ENCODE results near the gene TNFRSF6B.

TNFRSF6B gene

DNA sequence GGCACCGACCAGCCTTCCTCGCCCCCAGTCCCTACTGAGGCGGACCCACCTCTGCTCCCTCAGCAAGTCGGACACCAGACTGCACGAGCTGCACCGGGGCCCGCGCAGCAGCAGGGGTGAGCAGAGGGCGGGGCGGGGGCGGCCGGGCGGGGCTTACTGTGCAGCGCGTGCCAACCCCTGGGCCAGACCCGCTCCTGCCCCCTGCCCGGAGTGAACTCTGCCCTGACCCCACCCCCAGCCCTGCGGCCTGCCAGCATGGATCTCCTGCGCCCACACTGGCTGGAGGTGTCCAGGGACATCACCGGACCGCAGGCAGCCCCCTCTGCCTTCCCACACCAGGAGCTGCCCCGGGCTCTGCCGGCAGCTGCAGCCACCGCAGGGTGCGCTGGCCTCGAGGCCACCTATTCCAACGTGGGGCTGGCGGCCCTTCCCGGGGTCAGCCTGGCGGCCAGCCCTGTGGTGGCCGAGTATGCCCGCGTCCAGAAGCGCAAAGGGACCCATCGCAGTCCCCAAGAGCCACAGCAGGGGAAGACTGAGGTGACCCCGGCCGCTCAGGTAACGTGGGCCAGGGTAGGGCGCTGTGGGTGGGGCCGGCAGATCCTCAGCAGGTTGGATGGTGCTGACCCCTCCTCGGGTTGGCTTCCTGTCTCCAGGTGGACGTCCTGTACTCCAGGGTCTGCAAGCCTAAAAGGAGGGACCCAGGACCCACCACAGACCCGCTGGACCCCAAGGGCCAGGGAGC lies 41.7 kb downstream of the TNFRSF6B start:
- no peak for DNase-seq (ENCODE audit: low read depth in 2 of 2)

DNA sequence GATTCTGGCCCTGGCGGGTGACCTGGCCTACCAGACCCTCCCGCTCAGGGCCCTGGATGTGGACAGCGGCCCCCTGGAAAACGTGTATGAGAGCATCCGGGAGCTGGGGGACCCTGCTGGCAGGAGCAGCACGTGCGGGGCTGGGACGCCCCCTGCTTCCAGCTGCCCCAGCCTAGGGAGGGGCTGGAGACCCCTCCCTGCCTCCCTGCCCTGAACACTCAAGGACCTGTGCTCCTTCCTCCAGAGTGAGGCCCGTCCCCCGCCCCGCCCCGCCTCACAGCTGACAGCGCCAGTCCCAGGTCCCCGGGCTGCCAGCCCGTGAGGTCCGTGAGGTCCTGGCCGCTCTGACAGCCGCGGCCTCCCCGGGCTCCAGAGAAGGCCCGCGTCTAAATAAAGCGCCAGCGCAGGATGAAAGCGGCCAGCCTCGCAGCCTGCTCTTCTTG lies 42.3 kb downstream of the TNFRSF6B start:
- DNase-seq (ENCODE audit: low read depth in 2 of 2), result no peak

DNA sequence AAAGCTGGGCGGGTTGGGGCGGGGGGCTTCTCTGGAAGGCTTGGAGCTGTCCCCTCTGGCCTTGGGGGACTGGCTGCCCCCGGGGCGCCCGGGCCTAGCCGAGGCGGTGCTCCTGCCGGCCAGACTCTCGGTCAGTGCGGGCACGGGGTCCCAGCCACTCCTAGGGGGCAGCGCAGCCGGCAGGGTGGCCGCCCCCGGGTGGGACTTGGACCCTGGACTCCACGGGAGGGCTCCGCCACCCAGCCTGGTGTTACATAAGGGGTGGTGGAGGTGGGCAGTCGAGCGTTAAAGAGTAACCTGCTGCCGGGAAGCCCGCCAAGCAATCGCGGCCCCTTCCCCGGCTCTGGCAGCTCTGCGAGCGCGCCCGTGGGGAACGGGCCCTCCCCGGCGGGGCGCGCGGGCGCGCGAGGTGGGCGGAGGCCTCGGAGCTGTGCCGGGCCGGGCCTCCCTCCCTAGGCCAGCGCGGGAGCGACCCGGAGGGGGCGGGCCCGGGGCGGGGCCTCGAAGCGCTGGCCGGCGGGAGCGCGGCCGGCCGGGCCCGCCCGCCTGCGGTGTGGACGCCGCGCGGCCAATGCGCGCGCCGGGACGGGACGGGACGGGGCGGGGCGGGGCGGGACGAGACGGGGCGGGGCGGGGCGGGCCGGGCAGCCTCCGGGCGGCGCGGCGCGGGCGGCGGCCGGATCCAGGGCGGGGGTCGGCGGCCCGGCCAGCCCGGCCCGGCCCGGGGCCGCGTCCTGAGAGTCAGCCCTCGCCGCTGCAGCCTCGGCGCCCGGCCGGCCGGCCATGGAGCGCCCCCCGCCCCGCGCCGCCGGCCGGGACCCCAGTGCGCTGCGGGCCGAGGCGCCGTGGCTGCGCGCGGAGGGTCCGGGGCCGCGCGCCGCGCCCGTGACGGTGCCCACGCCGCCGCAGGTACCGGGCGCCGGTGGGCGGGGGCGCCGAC lies 42.9 kb downstream of the TNFRSF6B start, which contains the start of gene SLC2A4RG:
SLC2A4RG (plus strand) TSS at position 647 of the 940 bp plus-strand sequence; CDS start at position 784, 137 bp downstream.
- peak in 1 of 2 donors; percentile 55 for DNase-seq (ENCODE audit: low read depth in 2 of 2)

DNA sequence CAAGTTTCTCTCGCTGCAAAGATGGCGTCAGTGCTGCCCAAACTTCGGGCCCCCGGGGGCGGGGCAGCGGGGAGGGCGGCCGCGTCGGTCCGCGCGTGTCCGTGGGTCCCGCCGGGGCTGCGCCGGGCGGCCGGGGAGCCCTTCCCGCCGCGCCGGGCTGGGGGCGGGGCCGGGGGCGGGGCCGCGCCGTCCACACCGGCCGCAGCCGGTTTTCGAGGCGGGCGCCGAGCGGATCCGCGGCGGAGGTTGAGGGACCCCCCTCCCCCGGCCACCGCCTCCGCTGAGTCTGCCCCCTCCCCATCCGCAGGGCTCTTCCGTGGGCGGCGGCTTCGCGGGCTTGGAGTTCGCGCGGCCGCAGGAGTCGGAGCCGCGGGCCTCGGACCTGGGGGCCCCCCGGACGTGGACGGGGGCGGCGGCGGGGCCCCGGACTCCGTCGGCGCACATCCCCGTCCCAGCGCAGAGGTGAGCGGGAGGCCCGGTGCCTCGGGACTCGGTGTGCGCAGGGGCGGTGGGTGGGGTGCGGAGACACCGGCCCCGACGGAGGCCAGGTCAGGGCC lies 43.7 kb downstream of the TNFRSF6B start:
- no peak for DNase-seq (ENCODE audit: low read depth in 2 of 2)

DNA sequence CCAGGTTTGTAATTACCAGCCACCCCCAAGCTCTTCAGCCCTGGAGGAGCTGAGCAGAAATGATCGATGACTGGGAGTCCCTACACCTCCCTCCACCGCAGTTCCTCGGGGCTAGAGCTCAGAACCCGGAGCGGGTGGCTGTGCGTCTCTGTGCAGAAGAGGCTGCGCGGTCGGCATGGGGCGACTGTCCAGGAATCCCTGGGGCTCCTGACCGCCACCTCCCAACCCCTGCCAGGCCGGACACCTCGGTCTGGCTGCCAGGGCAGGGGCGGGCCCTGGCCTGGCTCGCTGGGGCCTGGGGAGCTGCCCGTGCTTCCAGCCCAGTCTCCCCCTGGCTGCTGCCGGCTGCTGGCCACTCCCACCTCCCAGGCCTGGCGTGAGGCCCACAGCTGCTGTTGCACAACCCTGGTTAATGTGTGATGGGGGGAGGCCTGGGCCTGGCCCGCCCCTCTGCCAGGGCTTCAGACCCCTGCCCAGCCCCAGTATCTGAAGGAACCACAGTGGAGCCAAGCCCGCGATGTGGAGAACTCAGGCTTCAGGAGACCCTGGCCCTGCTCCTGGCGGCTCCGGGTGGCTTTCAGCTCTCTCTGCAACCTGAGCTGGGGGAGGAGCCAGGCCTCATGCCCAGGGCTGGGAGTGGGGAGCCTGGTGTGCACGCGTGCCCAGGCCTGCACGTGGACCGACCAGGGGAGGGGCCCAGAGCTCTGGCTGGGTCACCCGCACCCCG lies 44.3 kb downstream of the TNFRSF6B start:
- DNase-seq (ENCODE audit: low read depth in 2 of 2), result no peak

DNA sequence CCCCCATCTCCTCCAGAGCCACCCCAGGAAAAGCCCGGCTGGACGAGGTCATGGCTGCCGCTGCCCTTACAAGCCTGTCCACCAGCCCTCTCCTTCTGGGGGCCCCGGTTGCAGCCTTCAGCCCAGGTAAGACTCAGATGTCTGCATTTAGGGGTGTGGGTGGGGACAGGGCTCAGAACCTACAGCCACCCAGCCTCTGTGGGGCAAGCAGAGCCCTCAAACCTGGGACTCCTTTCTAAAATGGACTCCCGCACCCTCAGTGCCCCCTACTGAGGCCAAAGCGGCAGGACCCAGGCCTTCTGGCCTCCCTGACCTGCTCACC lies 44.9 kb downstream of the TNFRSF6B start:
- no peak for DNase-seq (ENCODE audit: low read depth in 2 of 2)

DNA sequence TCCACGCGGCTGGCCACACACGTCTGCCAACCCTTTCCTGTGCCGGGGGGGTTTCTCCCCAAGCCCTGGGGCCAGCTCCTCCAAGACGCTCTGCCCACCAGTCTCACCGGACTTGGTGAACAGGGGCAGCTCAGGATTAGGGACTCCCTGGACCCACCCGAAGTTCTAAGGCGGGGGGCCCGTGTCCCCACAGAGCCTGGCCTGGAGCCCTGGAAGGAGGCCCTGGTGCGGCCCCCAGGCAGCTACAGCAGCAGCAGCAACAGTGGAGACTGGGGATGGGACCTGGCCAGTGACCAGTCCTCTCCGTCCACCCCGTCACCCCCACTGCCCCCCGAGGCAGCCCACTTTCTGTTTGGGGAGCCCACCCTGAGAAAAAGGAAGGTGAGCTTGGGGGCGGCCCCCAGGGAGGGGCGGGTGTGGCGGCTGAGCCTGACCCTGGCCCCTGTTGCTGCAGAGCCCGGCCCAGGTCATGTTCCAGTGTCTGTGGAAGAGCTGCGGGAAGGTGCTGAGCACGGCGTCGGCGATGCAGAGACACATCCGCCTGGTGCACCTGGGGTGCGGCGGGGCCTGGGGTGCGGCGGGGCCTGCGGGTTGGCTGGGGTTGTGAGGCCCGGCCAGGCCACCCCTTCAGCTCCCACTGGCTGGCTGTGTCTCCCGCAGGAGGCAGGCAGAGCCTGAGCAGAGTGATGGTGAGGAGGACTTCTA lies 45.4 kb downstream of the TNFRSF6B start:
- no peak for DNase-seq (ENCODE audit: low read depth in 2 of 2)

DNA sequence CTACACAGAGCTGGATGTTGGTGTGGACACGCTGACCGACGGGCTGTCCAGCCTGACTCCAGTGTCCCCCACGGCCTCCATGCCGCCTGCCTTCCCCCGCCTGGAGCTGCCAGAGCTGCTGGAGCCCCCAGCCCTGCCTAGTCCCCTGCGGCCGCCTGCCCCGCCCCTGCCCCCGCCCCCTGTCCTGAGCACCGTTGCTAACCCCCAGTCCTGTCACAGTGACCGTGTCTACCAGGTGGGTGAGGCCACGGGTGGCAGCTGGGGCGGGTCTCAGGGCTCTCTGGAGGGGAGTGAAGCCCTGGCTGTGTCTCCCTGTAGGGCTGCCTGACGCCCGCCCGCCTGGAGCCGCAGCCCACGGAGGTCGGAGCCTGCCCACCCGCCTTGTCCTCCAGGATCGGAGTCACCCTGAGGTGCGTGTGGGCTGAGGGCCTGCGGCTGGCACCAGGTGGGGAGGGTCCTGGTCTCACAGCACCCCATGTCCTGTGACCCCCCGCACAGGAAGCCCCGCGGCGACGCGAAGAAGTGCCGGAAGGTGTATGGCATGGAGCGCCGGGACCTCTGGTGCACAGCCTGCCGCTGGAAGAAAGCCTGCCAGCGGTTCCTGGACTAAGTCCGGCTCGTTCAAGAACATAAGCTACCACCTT lies 46.1 kb downstream of the TNFRSF6B start:
- no peak for DNase-seq (ENCODE audit: low read depth in 2 of 2)

DNA sequence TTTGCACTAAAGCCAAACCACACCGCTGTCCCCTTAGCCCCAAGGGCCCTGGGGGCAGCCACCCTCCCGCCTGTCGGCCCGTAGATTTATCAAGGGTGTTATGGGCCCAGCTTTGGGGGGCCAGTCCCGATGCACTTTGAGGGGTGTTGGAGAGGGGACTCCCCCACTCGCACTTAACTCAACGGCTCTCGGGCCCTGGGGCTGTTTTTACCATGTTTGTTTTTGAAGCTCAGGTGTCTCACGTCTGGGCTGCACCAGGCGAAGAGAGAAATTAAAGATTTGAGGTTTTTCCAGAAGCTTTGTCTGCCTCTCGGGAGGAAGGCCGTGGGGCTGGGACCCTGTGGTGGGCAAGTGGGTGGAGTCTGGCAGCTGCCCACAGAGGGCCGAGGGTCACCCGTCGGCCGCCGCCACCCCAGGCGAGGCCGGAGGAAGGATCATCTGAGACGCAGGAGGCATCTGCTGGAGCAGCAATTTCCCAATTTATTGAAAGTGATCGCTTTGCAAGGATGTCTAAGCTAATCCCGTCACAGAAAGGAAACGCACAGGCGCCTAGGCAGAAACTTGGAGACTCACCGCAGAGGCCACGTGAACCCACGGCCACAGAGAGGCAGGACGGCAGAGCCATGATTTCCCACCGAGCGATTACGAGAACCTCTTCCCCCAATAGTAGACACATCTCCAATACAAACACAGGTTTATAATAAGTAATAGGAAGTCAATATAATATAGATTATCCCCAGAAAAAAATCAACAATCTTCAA lies 46.9 kb downstream of the TNFRSF6B start:
- no peak for DNase-seq (ENCODE audit: low read depth in 2 of 2)

DNA sequence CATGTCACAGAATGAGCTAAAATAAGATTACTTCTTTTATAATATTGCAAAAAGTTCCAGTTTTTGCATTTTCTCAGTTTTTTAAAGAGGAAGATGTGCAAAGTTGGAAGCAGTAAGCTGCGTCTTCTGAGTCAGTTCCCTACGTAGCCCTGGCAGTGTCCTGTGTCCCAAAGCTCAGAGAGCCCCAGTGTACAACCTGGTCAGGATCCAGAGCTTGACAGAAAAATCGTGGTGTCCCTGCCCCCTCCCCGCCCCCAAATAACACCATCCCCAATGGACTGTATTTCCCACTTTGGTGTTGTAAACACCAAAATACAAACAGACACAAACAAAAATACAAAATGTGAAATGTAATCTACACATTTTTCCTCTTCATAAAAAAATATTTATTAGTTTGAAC lies 47.7 kb downstream of the TNFRSF6B start:
- no peak for DNase-seq (ENCODE audit: low read depth in 2 of 2)

DNA sequence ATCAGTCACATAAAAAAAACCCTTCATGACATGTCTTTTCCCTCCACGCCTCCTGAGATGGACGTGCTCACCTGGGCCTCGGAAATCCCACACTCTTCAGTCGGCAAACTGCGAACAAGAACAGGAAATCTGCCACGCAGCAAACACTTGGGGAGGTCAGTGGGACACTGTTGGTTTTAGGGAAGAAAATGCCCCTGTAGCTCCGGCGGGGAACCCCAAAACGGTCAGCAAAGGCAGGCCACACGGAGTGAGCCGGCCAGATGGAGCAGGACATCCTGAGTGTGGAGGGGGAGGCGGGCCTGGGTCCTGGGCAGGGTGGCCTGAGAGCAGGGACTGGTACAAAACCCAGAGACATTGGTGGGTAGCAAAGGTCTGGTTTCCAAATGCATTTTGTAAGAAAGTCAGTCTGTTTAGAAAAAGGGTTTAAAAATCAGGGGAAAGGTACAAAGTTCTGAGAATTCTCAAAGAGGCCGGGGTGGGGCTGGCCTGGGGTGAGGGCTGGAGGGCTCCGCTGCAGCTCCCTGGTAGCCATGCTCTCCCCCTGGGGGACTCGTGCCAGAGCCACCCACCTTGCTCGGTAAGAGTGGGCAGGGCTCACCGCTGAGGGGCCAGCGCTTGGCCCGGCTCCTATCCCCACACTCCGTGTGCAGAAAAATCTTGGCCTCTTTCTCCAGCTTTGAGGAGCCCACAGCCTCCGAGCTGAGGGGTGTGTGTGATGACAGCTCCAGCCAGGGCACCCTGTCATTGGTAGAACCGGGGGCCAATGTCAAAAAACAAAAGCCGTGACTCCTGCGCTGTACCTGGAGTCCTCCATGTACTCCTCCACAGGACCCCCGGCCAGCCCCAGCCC lies 48.3 kb downstream of the TNFRSF6B start:
- no peak for DNase-seq (ENCODE audit: low read depth in 2 of 2)

DNA sequence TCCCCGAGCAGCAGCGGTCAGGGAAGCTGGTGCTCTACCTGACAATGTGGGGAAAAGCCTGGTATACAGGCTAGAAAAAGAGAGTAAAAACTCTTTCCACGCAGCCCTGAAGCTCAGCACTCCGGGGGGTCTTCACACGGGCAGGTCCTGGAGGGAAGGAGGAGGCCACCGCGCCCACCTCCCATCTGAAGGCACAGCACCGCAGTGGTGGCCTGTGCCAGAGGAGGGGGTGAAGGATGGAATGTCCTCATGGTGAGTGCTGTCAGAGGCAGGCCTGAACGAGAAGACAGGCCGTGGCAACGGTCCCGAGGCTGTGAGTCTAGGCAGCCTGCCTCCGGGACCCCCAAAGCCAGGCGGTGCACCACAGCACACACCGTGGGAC lies 49.0 kb downstream of the TNFRSF6B start:
- DNase-seq (ENCODE audit: low read depth in 2 of 2), result no peak

DNA sequence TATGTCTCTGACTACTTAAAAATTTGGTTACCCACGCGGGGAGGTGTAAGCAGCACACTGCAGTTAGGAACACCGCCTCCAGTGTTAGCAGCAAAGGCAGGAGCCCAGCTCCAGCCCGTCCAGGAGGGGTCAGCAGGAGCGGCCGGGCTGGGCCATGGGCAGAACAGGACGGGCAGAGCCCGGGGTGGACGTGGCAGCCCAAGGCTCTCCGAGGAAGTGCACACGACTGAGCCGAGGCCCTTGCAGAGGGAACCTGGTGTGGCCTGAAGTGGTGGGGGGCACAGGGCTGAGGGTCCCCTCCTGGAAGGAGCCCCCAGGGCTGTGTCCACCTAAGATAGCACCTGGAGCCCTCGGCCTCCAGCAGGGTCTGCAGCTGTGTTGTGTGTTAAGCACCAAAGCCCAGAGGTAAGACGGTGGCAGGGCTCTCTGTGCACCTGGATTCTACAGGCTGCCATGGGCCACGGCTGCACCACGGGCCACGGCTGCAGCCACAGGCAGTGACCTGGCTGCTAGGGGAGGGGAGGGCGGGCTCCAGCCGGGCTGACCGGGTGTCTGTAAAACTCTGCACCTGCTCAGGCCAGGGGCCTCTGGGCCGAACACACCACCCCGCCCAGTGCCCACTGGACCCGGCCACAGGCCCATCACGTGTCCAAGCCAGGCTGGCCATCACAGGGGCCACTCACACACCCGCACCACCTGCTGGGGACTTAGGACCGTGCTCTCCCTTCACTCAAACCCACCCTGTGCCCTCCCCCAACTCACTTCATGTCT lies 49.7 kb downstream of the TNFRSF6B start:
- DNase-seq (ENCODE audit: low read depth in 2 of 2), result no peak

DNA sequence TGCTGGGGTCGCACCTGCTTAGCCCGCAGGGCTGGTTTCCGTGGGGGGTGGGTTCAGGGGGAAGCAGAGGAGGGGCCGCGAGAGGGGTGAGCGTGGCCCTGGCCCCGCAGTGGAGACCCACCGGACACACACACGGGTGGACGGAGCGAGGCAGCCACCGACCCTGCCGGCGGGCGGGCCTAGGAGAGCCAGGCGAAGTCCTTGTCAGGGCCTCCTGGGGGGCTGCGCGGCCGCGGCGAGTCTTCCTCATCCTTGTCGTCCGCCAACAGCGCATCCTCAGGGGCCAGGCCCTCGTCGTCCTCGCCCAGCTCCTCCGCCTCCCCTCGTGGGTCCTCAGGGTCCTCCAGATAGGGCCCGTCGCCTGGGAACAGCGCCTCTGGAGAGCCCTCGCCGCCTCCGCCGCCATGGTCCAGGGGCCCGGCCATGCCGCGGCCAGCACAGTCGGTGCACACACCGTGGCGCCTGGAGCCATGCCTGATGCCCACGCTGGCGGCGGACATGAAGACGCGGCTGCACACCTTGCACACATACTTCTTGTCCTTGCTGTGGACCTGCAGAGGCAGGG lies 50.4 kb downstream of the TNFRSF6B start:
- no peak for DNase-seq (ENCODE audit: low read depth in 2 of 2)

DNA sequence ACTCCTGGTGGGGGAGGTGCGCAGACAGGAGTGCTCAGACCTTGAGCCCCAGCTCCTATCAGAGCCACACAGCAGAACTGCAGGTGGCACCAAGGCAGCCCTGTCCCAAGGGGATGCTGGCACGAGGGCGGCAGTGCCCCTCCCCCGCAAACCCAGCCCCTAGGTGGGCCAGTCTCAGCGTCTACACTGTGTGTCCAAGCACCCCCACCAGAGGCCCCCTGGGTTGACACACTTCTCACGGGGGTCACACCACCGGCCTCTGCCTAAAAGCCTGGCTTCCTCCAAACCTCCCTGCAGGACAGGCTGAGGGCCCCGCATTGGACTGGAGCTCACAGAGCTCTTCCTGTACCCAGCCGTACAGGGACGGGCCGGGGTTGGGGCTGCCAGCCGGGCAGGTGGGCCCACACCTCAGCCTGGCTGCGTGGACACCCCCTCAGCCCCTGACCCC lies 51.2 kb downstream of the TNFRSF6B start:
- no peak for DNase-seq (ENCODE audit: low read depth in 2 of 2)
